SJSA1 (cell line): ENCODE measurements around the gene RPGRIP1. TPM values are rescaled to one million over a fixed set of nuclear protein-coding genes. Genes with fewer than 3 reads are reported as not detected.
"Not testable (repeated sequence)": the region's sequence is repeated elsewhere in the genome, so short reads cannot be mapped to it uniquely, and the experiment has no call there.

Source experiments
- DNase-seq, 2 experiments: peaks; one replicate each; pipeline ENCODE4 v3.0.0-alpha.2; 2015 to 2020; ENCODE audit warnings: low spot score in 2 of 2, low read depth in 1 of 2
- H3K27ac ChIP-seq: fragments of 250-450 bp; sonication (Bioruptor Pico); 2 replicates; pipeline ENCODE4 v1.5.1; 2020; ENCODE audit warnings: mild to moderate bottlenecking, moderate library complexity
- H3K27me3 ChIP-seq: fragments of 250-450 bp; sonication (Bioruptor Pico); replicated peaks from 2 replicates; pipeline ENCODE4 v1.5.1; 2020; ENCODE audit warnings: mild to moderate bottlenecking, moderate library complexity
- H3K36me3 ChIP-seq: fragments of 250-450 bp; sonication (Bioruptor Pico); 2 replicates; pipeline ENCODE4 v1.5.1; 2020; ENCODE audit warnings: mild to moderate bottlenecking
- H3K4me1 ChIP-seq: fragments of 250-450 bp; sonication (Bioruptor Pico); replicated peaks from 2 replicates; pipeline ENCODE4 v1.6.1; 2021; ENCODE audit warnings: mild to moderate bottlenecking
- H3K4me3 ChIP-seq: fragments of 250-450 bp; sonication (Bioruptor Pico); 2 replicates; pipeline ENCODE4 v1.5.1; 2020; ENCODE audit warnings: mild to moderate bottlenecking
- H3K9me3 ChIP-seq: fragments of 250-450 bp; sonication (Bioruptor Pico); replicated peaks from 2 replicates; pipeline ENCODE4 v1.5.1; 2020; ENCODE audit warnings: mild to moderate bottlenecking
- total RNA-seq: library from RNA; depleted of rRNA; stranded (reverse); fragments of >200 nt; shearing (Covaris generic); gene quantifications from 2 replicates; pipeline ENCODE4 v1.2.3, GENCODE V29; 2014

RPGRIP1 gene
- total RNA-seq, 1 experiment from 2014 or later = not detected

- H3K27me3 ChIP-seq = no peaks in the 10 kb centered on the region
- peaks cover 12% of the 10 kb centered on the region for H3K4me1 ChIP-seq
- H3K27ac ChIP-seq = no peak overlapping the region
- peaks cover 87% of the 10 kb centered on the region for H3K36me3 ChIP-seq
- no peak for DNase-seq
- H3K9me3 ChIP-seq = no peaks in the 10 kb centered on the region
- no peak overlapping the region for H3K4me3 ChIP-seq
Observed at GRCh38 chr14:21252149-21252548, 27.7 kb upstream of the RPGRIP1 start.

- Histone ChIP-seq H3K27me3 (no peaks in the 10 kb centered on the region), H3K4me3 (no peak overlapping the region), H3K27ac (no peak overlapping the region), H3K9me3 (no peaks in the 10 kb centered on the region), H3K36me3 (peaks cover 87% of the 10 kb centered on the region), H3K4me1 (peaks cover 3% of the 10 kb centered on the region; the same call in 1 of the 2 replicates)
- DNase-seq = no peak
Observed at GRCh38 chr14:21255385-21256101, 24.3 kb upstream of the RPGRIP1 start.

- not testable (repeated sequence) for H3K4me3 ChIP-seq, H3K4me1 ChIP-seq, DNase-seq, H3K9me3 ChIP-seq, H3K27me3 ChIP-seq, H3K27ac ChIP-seq
- peaks cover 87% of the 10 kb centered on the region for H3K36me3 ChIP-seq
Observed at GRCh38 chr14:21256102-21256447, 23.8 kb upstream of the RPGRIP1 start.

- H3K4me1 ChIP-seq = peaks cover 3% of the 10 kb centered on the region; the same call in 1 of the 2 replicates
- peaks cover 87% of the 10 kb centered on the region for H3K36me3 ChIP-seq
- no peak overlapping the region for H3K4me3 ChIP-seq
Observed at GRCh38 chr14:21256539-21257393, 23.1 kb upstream of the RPGRIP1 start.

GRCh38 chr14:21257394-21257909, 22.4 kb upstream of the RPGRIP1 start:
- Histone ChIP-seq H3K4me3 (no peak overlapping the region), H3K9me3 (no peaks in the 10 kb centered on the region), H3K4me1 (peaks cover 7% of the 10 kb centered on the region), H3K27me3 (no peaks in the 10 kb centered on the region), H3K27ac (no peak overlapping the region), H3K36me3 (peaks cover 87% of the 10 kb centered on the region)
- DNase-seq = no peak

More at GRCh38 chr14:21256539-21257393, 23.1 kb upstream of the RPGRIP1 start:
- Histone ChIP-seq H3K27me3 (no peaks in the 10 kb centered on the region), H3K9me3 (no peaks in the 10 kb centered on the region), H3K27ac (no peak overlapping the region)
- no peak for DNase-seq

GRCh38 chr14:21258005-21258888, 21.6 kb upstream of the RPGRIP1 start:
- Histone ChIP-seq H3K27me3 (no peaks in the 10 kb centered on the region), H3K36me3 (peaks cover 89% of the 10 kb centered on the region), H3K9me3 (no peaks in the 10 kb centered on the region), H3K4me3 (no peak overlapping the region), H3K27ac (no peak overlapping the region), H3K4me1 (peaks cover 15% of the 10 kb centered on the region)
- DNase-seq = no peak

- Histone ChIP-seq H3K36me3 (peaks cover 89% of the 10 kb centered on the region), H3K4me1 (peaks cover 23% of the 10 kb centered on the region), H3K9me3 (no peaks in the 10 kb centered on the region), H3K27ac (no peak overlapping the region), H3K27me3 (no peaks in the 10 kb centered on the region), H3K4me3 (no peak overlapping the region)
- no peak for DNase-seq
Observed at GRCh38 chr14:21258889-21259787, 20.7 kb upstream of the RPGRIP1 start.

- H3K27me3 ChIP-seq = no peaks in the 10 kb centered on the region
- H3K9me3 ChIP-seq = no peaks in the 10 kb centered on the region
- H3K4me1 ChIP-seq = peaks cover 46% of the 10 kb centered on the region
- H3K36me3 ChIP-seq = peaks cover 89% of the 10 kb centered on the region
- no peak overlapping the region for H3K27ac ChIP-seq
- H3K4me3 ChIP-seq = no peak overlapping the region
- DNase-seq = no peak
Observed at GRCh38 chr14:21261824-21262223, 18.1 kb upstream of the RPGRIP1 start.

GRCh38 chr14:21262410-21262809, 17.5 kb upstream of the RPGRIP1 start:
- Histone ChIP-seq H3K36me3 (peaks cover 87% of the 10 kb centered on the region), H3K4me3 (no peak overlapping the region), H3K4me1 (peaks cover 46% of the 10 kb centered on the region), H3K27ac (no peak overlapping the region), H3K27me3 (no peaks in the 10 kb centered on the region), H3K9me3 (no peaks in the 10 kb centered on the region)
- no peak for DNase-seq

GRCh38 chr14:21263284-21264024, 16.4 kb upstream of the RPGRIP1 start:
- peaks cover 51% of the 10 kb centered on the region for H3K4me1 ChIP-seq
- H3K36me3 ChIP-seq = peaks cover 87% of the 10 kb centered on the region
- DNase-seq = no peak
- no peaks in the 10 kb centered on the region for H3K9me3 ChIP-seq
- no peak overlapping the region for H3K4me3 ChIP-seq
- H3K27me3 ChIP-seq = no peaks in the 10 kb centered on the region
- no peak overlapping the region for H3K27ac ChIP-seq

- Histone ChIP-seq H3K36me3 (peaks cover 86% of the 10 kb centered on the region), H3K27ac (no peak overlapping the region), H3K4me3 (no peak overlapping the region)
Observed at GRCh38 chr14:21264025-21264801, 15.7 kb upstream of the RPGRIP1 start.

More at GRCh38 chr14:21264025-21264801, 15.7 kb upstream of the RPGRIP1 start:
- Histone ChIP-seq H3K4me1 (peaks cover 51% of the 10 kb centered on the region), H3K27me3 (no peaks in the 10 kb centered on the region), H3K9me3 (no peaks in the 10 kb centered on the region)
- peak in 1 of 2 experiments; percentile 54 for DNase-seq
